Erythroblast (primary cell): ENCODE results near the gene TAF3.

Experiments
- GATA1 ChIP-seq: IDR thresholded peaks from 2 replicates; pipeline ENCODE4 v1.6.1; 2011; ENCODE audit warnings: low read depth, mild to moderate bottlenecking, control low read depth, low read length, moderate library complexity
- POLR2A ChIP-seq: IDR thresholded peaks from 2 replicates; pipeline ENCODE4 v1.6.1; 2011; ENCODE audit warnings: mild to moderate bottlenecking, low read length

- no peak for TF ChIP-seq POLR2A
- TF ChIP-seq GATA1, result no peak
Measured at GRCh38 chr10:7876541-7877127, 58.3 kb downstream of the TAF3 start.
